GM18498 (cell line): ENCODE measurements around the gene LURAP1L.
"Not testable (repeated sequence)": the region's sequence is repeated elsewhere in the genome, so short reads cannot be mapped to it uniquely, and the experiment has no call there.

ENCODE experiments used
- ATAC-seq: cut with Tn5 transposase; IDR thresholded peaks from one replicate; pipeline ENCODE4 v1.9.1; 2021; ENCODE audit warnings: mild to moderate bottlenecking, moderate library complexity; ENCODE audit not compliant: unreplicated experiment

The LURAP1L gene

GRCh38 chr9:12854221-12854620, 79.4 kb downstream of the LURAP1L start:
- no peak for ATAC-seq

GRCh38 chr9:12855066-12855465, 80.2 kb downstream of the LURAP1L start:
- no peak for ATAC-seq

GRCh38 chr9:12856603-12857002, 81.8 kb downstream of the LURAP1L start:
- no peak for ATAC-seq

- ATAC-seq: no peak
Measured at GRCh38 chr9:12859704-12860251, 85.0 kb downstream of the LURAP1L start.

GRCh38 chr9:12860998-12861397, 86.2 kb downstream of the LURAP1L start:
- ATAC-seq: no peak

GRCh38 chr9:12862611-12863410, 88.0 kb downstream of the LURAP1L start:
- ATAC-seq: no peak

- ATAC-seq: no peak
Measured at GRCh38 chr9:12863618-12864017, 88.8 kb downstream of the LURAP1L start.

GRCh38 chr9:12865380-12865779, 90.6 kb downstream of the LURAP1L start:
- ATAC-seq: not testable (repeated sequence)
